Stimulated activated CD8-positive, alpha-beta memory T cell treated with anti-CD3 and anti-CD28 coated beads, Interleukin-12 subunit alpha, Interleukin-12 subunit beta, amount 100 ng/mL, for 24 hours (primary cell): ENCODE results near the gene XRCC4.

Experiments used
- DNase-seq: peaks from one replicate; pipeline ENCODE4 v3.0.0-alpha.2; 2020; ENCODE audit errors: extremely low read depth

Gene XRCC4

DNA sequence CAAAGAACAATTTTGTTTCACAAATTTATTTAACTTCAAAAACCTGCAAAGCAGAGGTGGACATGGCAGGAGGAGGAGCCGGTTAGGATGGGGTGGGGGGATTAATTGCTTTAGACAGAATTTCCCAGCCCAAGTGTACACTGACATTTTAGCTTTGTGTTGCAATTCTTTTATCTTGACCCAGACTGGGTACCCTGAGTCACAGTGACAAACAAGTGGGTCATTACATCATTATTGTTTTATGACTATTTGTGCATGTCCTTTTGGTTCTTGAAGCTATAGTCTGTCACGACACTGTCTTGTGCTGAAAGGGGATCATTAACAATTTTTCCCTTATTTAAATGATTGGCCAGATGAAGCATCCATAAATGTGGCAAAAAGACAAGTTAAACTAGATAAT, 309.7 kb downstream of the XRCC4 start:
- DNase-seq: no peak

DNA sequence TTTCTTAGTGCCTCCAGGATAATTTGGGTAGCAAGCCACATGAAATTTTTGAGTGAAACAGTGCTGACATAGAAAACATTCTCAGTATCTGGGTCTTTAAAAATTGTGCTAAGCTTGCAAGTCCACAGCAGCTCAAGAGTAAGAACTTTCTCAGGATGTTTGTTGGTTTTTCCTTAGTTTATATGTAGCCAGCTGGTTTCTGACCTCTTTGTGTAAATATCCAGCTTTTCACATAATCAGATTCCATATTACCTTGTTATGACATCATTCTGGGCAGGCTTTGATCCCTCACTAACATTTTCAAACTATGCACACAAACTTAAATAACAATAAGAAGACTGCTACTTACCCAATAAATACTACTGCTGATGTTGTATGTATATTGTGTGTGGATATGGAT, 311.3 kb downstream of the XRCC4 start:
- DNase-seq: no peak

- DNase-seq: no peak
Observed at GRCh38 chr5:83392766-83393503, 315.6 kb downstream of the XRCC4 start.

- no peak for DNase-seq
Observed at GRCh38 chr5:83393504-83393866, 316.1 kb downstream of the XRCC4 start.

DNA sequence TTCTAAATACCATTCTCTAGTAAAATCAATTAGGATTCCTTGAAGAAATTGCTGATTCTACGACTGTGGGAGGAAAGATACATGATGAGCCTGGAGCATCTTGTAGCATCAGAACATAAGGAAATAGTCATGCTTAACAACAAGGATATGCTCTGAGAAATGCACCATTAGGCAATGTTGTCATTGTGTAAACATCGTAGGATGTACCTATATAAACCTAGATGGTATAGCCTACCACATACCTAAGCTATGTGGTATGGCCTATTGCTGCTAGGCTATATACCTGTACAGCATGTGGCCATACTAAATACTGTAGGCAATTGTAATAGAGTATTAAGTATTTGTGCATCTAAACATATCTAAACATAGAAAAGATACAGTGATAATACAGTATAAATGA, 316.8 kb downstream of the XRCC4 start:
- DNase-seq: no peak

DNA sequence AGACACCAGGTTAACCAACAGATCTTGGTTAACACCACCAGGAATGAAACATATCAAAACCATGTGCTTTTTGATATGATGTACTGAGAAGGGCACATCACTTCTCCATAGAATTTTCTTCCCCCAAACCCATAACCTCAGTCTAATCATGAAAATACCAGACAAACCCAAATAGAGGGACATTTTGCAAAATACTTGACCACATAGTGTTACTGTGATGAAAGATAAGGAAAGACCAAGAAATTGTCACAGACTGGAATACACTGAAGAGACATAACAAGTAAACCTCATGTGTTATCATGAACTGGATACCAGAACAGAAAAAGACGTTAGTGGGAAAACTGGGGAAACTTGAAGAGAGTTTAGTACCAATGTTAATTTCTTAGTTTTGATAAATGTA, 319.3 kb downstream of the XRCC4 start:
- DNase-seq: no peak

DNA sequence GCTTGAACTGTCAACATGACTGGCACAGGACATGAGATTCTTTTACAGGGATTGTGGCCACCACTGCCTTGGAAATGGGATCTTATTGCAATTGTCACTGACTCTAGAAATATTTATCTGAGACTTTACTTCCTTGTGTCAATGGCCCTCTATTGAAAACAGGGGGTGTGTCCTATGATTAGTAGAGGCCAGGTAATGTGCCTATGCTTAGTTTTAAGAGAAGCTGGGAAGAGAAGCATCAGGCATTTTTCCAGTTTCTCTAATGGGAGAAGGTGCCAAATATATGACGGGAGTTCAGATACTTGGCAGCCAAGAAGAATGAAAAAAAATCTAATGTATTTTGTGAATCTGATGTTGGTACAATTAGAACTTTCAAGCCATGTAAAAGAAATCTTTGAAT, 320.3 kb downstream of the XRCC4 start:
- DNase-seq: no peak

DNA sequence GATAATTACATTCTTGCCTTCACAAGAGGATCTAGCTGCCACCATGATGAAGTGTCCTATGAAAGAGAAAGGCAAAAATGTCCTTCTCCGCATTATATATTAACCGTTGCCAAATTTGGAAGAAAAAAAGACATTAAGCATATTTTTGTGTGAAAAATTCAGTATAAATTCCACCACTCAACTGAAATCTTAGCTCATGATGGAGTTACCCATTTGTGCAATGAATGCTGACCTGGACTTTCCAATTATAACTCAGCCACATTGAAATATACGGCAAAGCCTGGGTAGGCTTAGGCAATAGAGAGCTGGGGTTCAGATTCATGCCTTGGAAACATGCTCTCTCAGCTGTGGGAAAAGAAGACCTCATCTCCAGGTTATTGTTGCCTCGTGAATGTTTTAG, 322.9 kb downstream of the XRCC4 start:
- no peak for DNase-seq

DNA sequence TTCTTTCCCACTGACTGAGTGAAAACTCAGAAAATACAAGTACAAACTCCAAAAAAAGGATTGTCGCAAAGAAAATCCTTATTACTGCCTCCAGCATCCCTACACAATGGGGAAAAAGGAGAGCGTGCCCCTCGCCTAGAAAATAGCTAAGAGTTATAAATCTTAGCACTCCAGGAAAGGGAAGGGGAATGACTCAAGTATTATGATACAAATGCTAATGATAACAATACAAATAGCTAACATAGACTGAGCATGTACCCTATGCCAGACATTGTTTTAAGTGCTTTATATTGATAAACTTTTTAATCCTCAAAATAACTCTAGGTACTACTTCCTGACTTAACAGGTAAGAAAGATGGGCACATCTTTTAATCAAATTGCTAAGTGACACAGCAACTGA, 323.4 kb downstream of the XRCC4 start:
- no peak for DNase-seq

- DNase-seq: no peak
Observed at GRCh38 chr5:83401122-83401731, 323.9 kb downstream of the XRCC4 start.

DNA sequence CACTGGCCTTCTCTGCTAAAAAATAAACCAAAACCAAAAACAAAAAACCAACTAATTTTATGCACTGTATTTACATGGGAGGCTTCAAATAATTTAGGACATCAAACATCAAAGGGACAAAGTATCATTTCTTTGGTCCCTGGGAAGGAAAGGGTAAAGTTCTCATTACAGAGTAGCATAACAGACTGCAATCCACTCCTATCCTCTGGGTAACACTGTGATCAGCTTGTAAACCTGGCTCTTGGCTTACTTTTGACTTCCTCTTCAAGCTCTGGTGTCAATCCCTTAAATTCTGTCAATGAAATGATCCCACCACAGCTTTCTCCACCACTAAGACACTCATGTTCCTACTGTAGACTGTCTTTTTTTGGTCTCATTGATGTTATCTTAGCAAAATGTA, 324.4 kb downstream of the XRCC4 start:
- DNase-seq: no peak
